Naive thymus-derived CD4-positive, alpha-beta T cell (primary cell): Measurements from ENCODE around the gene TCF15. TPM values are rescaled to one million over a fixed set of nuclear protein-coding genes. Genes with fewer than 3 reads are reported as not detected.
"Not testable (repeated sequence)": the region's sequence is repeated elsewhere in the genome, so short reads cannot be mapped to it uniquely, and the experiment has no call there.

Experiments used
- ATAC-seq: fragments of 150-1000 bp; cut with Tn5 transposase; 2 replicates; pipeline ENCODE4 v1.10.0; 2021; ENCODE audit warnings: mild to moderate bottlenecking, moderate library complexity
- CTCF ChIA-PET: fragments of 350-600 bp; sonication (Branson Sonifier 250); formaldehyde crosslinking; loops from one replicate; lab custom pipeline; 2021; ENCODE audit warnings: antibody characterized with exemption; lab: Charles Lee
- POLR2A ChIA-PET: fragments of 350-600 bp; sonication (Branson Sonifier 250); formaldehyde crosslinking; loops from one replicate; lab custom pipeline; 2021; ENCODE audit warnings: antibody characterized with exemption, inconsistent platforms; lab: Charles Lee
- DNase-seq, 9 donors: peaks; one replicate each; pipeline versions ENCODE4 v3.0.0 to v3.0.0-alpha.2; 2020 to 2022; ENCODE audit warnings: mixed read lengths in 1 of 9
- H3K27ac ChIP-seq: one replicate; pipeline ENCODE4 v1.7.0; 2013; ENCODE audit warnings: mild to moderate bottlenecking, low read depth, low read length, moderate library complexity
- H3K27me3 ChIP-seq, 2 donors: one replicate each; pipeline ENCODE4 v1.7.0; 2013; ENCODE audit warnings: low read length in 2 of 2, mild to moderate bottlenecking in 2 of 2, moderate library complexity in 2 of 2; ENCODE audit not compliant: control insufficient read depth in 2 of 2, insufficient read depth in 2 of 2
- H3K36me3 ChIP-seq, 3 experiments: 1 replicate in 2 of 3; 2 replicates in 1 of 3; pipeline ENCODE4 v1.7.0; 2013; ENCODE audit warnings: low read length in 3 of 3, mild to moderate bottlenecking in 3 of 3, moderate library complexity in 1 of 3; ENCODE audit not compliant: insufficient read depth in 3 of 3, control insufficient read depth in 2 of 3
- H3K4me1 ChIP-seq, 2 donors: one replicate each; pipeline ENCODE4 v1.7.0; 2013; ENCODE audit warnings: low read length in 2 of 2, mild to moderate bottlenecking in 2 of 2, moderate library complexity in 1 of 2; ENCODE audit not compliant: control insufficient read depth in 2 of 2, insufficient read depth in 2 of 2
- H3K4me3 ChIP-seq: 2 replicates; pipeline ENCODE4 v1.7.0; 2013; ENCODE audit warnings: mild to moderate bottlenecking, low read length
- H3K9me3 ChIP-seq, 3 experiments: 1 replicate in 2 of 3; 2 replicates in 1 of 3; pipeline ENCODE4 v1.7.0; 2013; ENCODE audit warnings: low read length in 3 of 3; ENCODE audit not compliant: control insufficient read depth in 2 of 3
- H3K27ac Mint-ChIP-seq, 9 donors: one replicate each; pipeline ENCODE4 v1.8.0; 2020 to 2022; ENCODE audit warnings: mixed read lengths in 9 of 9, mild to moderate bottlenecking in 8 of 9, moderate library complexity in 5 of 9, inconsistent platforms in 2 of 9
- H3K27me3 Mint-ChIP-seq, 5 donors: one replicate each; pipeline ENCODE4 v1.8.0; 2021 to 2022; ENCODE audit warnings: mixed read lengths in 5 of 5, mild to moderate bottlenecking in 1 of 5
- H3K36me3 Mint-ChIP-seq, 5 donors: one replicate each; pipeline ENCODE4 v1.8.0; 2020 to 2022; ENCODE audit warnings: mixed read lengths in 5 of 5, mild to moderate bottlenecking in 3 of 5, inconsistent platforms in 1 of 5
- H3K4me1 Mint-ChIP-seq, 7 donors: one replicate each; pipeline ENCODE4 v1.8.0; 2020 to 2022; ENCODE audit warnings: mixed read lengths in 7 of 7, mild to moderate bottlenecking in 3 of 7, inconsistent platforms in 1 of 7
- H3K4me3 Mint-ChIP-seq, 10 donors: one replicate each; pipeline ENCODE4 v1.8.0; 2020 to 2022; ENCODE audit warnings: mild to moderate bottlenecking in 10 of 10, mixed read lengths in 10 of 10, moderate library complexity in 6 of 10, inconsistent platforms in 2 of 10
- H3K9me3 Mint-ChIP-seq, 11 donors: one replicate each; pipeline ENCODE4 v1.8.0; 2020 to 2022; ENCODE audit warnings: mixed read lengths in 11 of 11, mild to moderate bottlenecking in 4 of 11, inconsistent platforms in 1 of 11, moderate library complexity in 1 of 11
- intact Hi-C, 2 donors: fragments of 100-400 bp; cut with micrococcal nuclease; formaldehyde crosslinking; loops; one replicate each; pipeline ENCODE4 v1.15.1; 2023
- polyA plus RNA-seq, 2 donors: library from polyadenylated mRNA; unstranded; fragments of 300-500 nt; fragmentation: Illumina TruSeq; gene quantifications; one replicate each; pipeline ENCODE4 v1.2.3, GENCODE V29; 2021
- total RNA-seq, 6 experiments: library from RNA in 5 of 6; stranded (reverse) in 5 of 6; gene quantifications; 1 replicate in 5 of 6; 2 replicates in 1 of 6; pipeline ENCODE4 v1.2.3 and lab custom pipeline; 2021 to 2026

The TCF15 gene
- total and polyA plus RNA-seq, 7 experiments from 2014 or later = not detected

- Mint-ChIP-seq H3K4me3 (no peak overlapping the region), H3K27me3 (peaks cover 15 to 43% (median 19%) of the 10 kb centered on the region in 5 donors), H3K4me1 (no peaks in the 10 kb centered on the region), H3K9me3 (peaks cover 0 to 2% (median 0%) of the 10 kb centered on the region in 11 donors), H3K27ac (no peak overlapping the region), H3K36me3 (no peaks in the 10 kb centered on the region)
- POLR2A ChIA-PET = no interaction called here
- Histone ChIP-seq H3K36me3 (no peaks in the 10 kb centered on the region), H3K9me3 (no peaks in the 10 kb centered on the region), H3K27me3 (no peaks in the 10 kb centered on the region), H3K27ac (no peak overlapping the region), H3K4me3 (no peak overlapping the region), H3K4me1 (no peaks in the 10 kb centered on the region)
- CTCF ChIA-PET = no interaction called here
- DNase-seq = no peak
- intact Hi-C loops = no loop called here
- ATAC-seq = no peak
These were observed 21.6 kb downstream of the TCF15 start for GRCh38 chr20:588476-588875.

- intact Hi-C loops = no loop called here
- ATAC-seq (no peak), DNase-seq (no peak)
- no peak overlapping the region for H3K4me3 ChIP-seq
- Mint-ChIP-seq H3K36me3 (no peaks in the 10 kb centered on the region), H3K27ac (no peak overlapping the region), H3K9me3 (no peaks in the 10 kb centered on the region), H3K27me3 (peaks cover 5 to 24% (median 10%) of the 10 kb centered on the region in 5 donors), H3K4me3 (no peak overlapping the region), H3K4me1 (no peaks in the 10 kb centered on the region)
- ChIA-PET POLR2A (no interaction called here), CTCF (no interaction called here)
- H3K27ac ChIP-seq = no peak overlapping the region
- no peaks in the 10 kb centered on the region for H3K27me3 ChIP-seq
- no peaks in the 10 kb centered on the region for H3K36me3 ChIP-seq
- H3K4me1 ChIP-seq = no peaks in the 10 kb centered on the region
- no peaks in the 10 kb centered on the region for H3K9me3 ChIP-seq
These were observed 25.2 kb downstream of the TCF15 start for GRCh38 chr20:584971-585301.

GRCh38 chr20:584161-584970, 25.7 kb downstream of the TCF15 start:
- Histone ChIP-seq H3K9me3 (no peaks in the 10 kb centered on the region), H3K4me3 (no peak overlapping the region), H3K27ac (no peak overlapping the region), H3K4me1 (no peaks in the 10 kb centered on the region), H3K27me3 (no peaks in the 10 kb centered on the region), H3K36me3 (no peaks in the 10 kb centered on the region)
- no peak overlapping the region for H3K27ac Mint-ChIP-seq
- intact Hi-C loops = no loop called here
- no peaks in the 10 kb centered on the region for H3K9me3 Mint-ChIP-seq
- DNase-seq = no peak
- POLR2A ChIA-PET = no interaction called here
- peaks cover 5 to 23% (median 10%) of the 10 kb centered on the region in 5 donors for H3K27me3 Mint-ChIP-seq
- H3K4me1 Mint-ChIP-seq = no peaks in the 10 kb centered on the region
- ATAC-seq = no peak
- H3K36me3 Mint-ChIP-seq = no peaks in the 10 kb centered on the region
- H3K4me3 Mint-ChIP-seq = no peak overlapping the region
- CTCF ChIA-PET = no interaction called here

- DNase-seq = no peak
- Mint-ChIP-seq H3K27me3 (peaks cover 5 to 17% (median 8%) of the 10 kb centered on the region in 5 donors), H3K27ac (no peak overlapping the region), H3K4me1 (no peaks in the 10 kb centered on the region), H3K36me3 (no peaks in the 10 kb centered on the region), H3K9me3 (peaks cover 0 to 2% (median 0%) of the 10 kb centered on the region in 11 donors), H3K4me3 (no peak overlapping the region)
- Histone ChIP-seq H3K27me3 (no peaks in the 10 kb centered on the region), H3K36me3 (no peaks in the 10 kb centered on the region), H3K4me3 (no peak overlapping the region), H3K4me1 (no peaks in the 10 kb centered on the region), H3K9me3 (no peaks in the 10 kb centered on the region), H3K27ac (no peak overlapping the region)
- intact Hi-C loops = no loop called here
- ChIA-PET CTCF (no interaction called here), POLR2A (no interaction called here)
- no peak for ATAC-seq
These were observed 27.9 kb downstream of the TCF15 start for GRCh38 chr20:582204-582603.

GRCh38 chr20:578940-579690, 31.0 kb downstream of the TCF15 start:
- H3K4me3 ChIP-seq, H3K36me3 Mint-ChIP-seq, H3K9me3 Mint-ChIP-seq, CTCF ChIA-PET, H3K4me1 ChIP-seq, H3K4me3 Mint-ChIP-seq, DNase-seq, ATAC-seq, H3K27ac ChIP-seq, H3K9me3 ChIP-seq, H3K27me3 ChIP-seq, H3K36me3 ChIP-seq, intact Hi-C loops, H3K27ac Mint-ChIP-seq, H3K4me1 Mint-ChIP-seq: not testable (repeated sequence)
- POLR2A ChIA-PET = interaction anchor here (1.2 kb wide), 1 partner anchor 12 kb away, joined by 3 read pairs; no protein-coding TSS in a partner anchor
- H3K27me3 Mint-ChIP-seq = peaks cover 12 to 20% (median 14%) of the 10 kb centered on the region in 5 donors

GRCh38 chr20:577167-577791, 32.8 kb downstream of the TCF15 start:
- H3K9me3 ChIP-seq = no peaks in the 10 kb centered on the region
- no peak overlapping the region for H3K4me3 ChIP-seq
- intact Hi-C loops = no loop called here
- Mint-ChIP-seq H3K27ac (no peak overlapping the region), H3K9me3 (peaks cover 0 to 2% (median 0%) of the 10 kb centered on the region in 11 donors), H3K4me1 (no peaks in the 10 kb centered on the region), H3K4me3 (no peak overlapping the region), H3K36me3 (no peaks in the 10 kb centered on the region), H3K27me3 (peaks cover 27 to 35% (median 28%) of the 10 kb centered on the region in 5 donors)
- H3K27me3 ChIP-seq = peaks cover 0 to 4% of the 10 kb centered on the region in 2 donors
- no peaks in the 10 kb centered on the region for H3K4me1 ChIP-seq
- POLR2A ChIA-PET = no interaction called here
- H3K27ac ChIP-seq = no peak overlapping the region
- ATAC-seq (no peak), DNase-seq (no peak)
- H3K36me3 ChIP-seq = no peaks in the 10 kb centered on the region
- CTCF ChIA-PET = no interaction called here
